ENCODE data around the gene RHOT2. TPM values are rescaled to one million over a fixed set of nuclear protein-coding genes. Genes with fewer than 3 reads are reported as not detected.

Gene RHOT2
- total and polyA plus RNA-seq, 2 of the 8 experiments (the other 6 are each of a cell fraction or from before 2014, with no cell fraction given): 149 to 194 TPM

GRCh38 chr16:709566-710499, 41.9 kb downstream of the RHOT2 start (continued):
- 0 out of 2 replicates have a peak, but pooled peaks have one; percentile 40 for TF ChIP-seq JUND (IDR thresholded peaks at IDR 0.05; ENCODE audit: low read length)
- TF ChIP-seq SIN3A (conservative IDR thresholded peaks at IDR 0.05 in 1 of 2, IDR thresholded peaks at IDR 0.05 in 1 of 2; ENCODE audit: low read depth in 1 of 2, low read length in 2 of 2): 0 out of 4 replicates have a peak, but pooled peaks of 1 of the 2 experiments have one; percentile 63

All from H1 (cell line).